ENCODE results near the gene PNMA6F. TPM values are rescaled to one million over a fixed set of nuclear protein-coding genes. Genes with fewer than 3 reads are reported as not detected.
"Not testable (repeated sequence)": the region's sequence is repeated elsewhere in the genome, so short reads cannot be mapped to it uniquely, and the experiment has no call there.

Gene PNMA6F
- total and polyA plus RNA-seq, 7 donors: not detected

DNA sequence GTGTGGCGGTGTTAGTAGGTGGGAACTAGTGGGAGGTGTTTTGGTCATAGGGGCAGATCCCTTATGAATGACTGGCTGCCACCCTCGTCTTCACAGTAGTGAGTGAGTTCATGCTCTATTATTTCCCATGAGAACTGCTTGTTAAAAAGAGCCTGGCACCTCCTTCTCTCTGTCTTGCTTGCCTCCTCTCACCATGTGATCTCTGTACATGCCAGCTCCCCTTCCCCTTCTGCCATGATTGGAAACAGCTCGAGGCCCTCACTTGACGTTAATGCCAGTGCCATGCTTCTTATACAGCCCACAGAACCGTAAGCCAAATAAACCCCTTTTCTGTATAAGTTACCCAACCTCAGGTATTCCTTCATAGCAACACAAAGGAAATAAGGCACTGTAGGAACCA is 21.7 kb downstream of the PNMA6F start:
- H3K27me3 ChIP-seq (ENCODE audit: insufficient read depth in 3 of 3, low read length in 2 of 3): peaks cover 0 to 24% (median 0%) of the 10 kb centered on the region in 3 donors
- intact Hi-C loops (cut with DNase I): no loop called here

DNA sequence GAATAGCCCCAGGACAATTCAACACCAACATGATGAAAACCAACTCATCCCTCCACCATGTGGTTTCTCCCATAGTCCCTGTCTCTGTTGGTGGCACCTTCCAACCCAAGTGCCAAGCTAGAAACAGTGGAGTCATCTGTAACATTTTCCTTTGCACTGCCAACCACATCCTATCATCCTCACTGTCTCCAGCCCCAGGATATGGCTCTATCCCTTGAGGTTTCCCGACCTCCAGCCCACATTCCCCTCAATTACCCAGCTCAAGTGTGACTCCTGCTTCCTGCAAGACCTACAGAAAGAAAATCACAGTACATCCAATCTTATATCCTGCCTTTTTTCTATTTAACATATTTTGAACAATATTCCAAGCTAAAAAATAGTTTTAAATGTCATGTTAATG is 24.2 kb downstream of the PNMA6F start:
- no peaks in the 10 kb centered on the region for H3K36me3 ChIP-seq (ENCODE audit: insufficient read depth in 1 of 2, low read depth in 1 of 2)
- no peak for ATAC-seq
- peaks cover 0 to 24% (median 0%) of the 10 kb centered on the region in 3 donors for H3K27me3 ChIP-seq (ENCODE audit: insufficient read depth in 3 of 3, low read length in 2 of 3)
- H3K27ac ChIP-seq: no peak overlapping the region
- no peak for DNase-seq
- H3K4me1 ChIP-seq: no peaks in the 10 kb centered on the region
- intact Hi-C loops (cut with DNase I): no loop called here
- peaks cover 4% of the 10 kb centered on the region for H3K9me3 ChIP-seq
- H3K4me3 ChIP-seq: no peak overlapping the region
- TF ChIP-seq, protein P1, sequence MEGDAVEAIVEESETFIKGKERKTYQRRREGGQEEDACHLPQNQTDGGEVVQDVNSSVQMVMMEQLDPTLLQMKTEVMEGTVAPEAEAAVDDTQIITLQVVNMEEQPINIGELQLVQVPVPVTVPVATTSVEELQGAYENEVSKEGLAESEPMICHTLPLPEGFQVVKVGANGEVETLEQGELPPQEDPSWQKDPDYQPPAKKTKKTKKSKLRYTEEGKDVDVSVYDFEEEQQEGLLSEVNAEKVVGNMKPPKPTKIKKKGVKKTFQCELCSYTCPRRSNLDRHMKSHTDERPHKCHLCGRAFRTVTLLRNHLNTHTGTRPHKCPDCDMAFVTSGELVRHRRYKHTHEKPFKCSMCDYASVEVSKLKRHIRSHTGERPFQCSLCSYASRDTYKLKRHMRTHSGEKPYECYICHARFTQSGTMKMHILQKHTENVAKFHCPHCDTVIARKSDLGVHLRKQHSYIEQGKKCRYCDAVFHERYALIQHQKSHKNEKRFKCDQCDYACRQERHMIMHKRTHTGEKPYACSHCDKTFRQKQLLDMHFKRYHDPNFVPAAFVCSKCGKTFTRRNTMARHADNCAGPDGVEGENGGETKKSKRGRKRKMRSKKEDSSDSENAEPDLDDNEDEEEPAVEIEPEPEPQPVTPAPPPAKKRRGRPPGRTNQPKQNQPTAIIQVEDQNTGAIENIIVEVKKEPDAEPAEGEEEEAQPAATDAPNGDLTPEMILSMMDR (IDR thresholded peaks at IDR 0.05): no peak
- WGBS, 3 donors: 32 to 64% (median 57%) methylated on average over 1 of the region's 1 CpG

More for the DNA sequence above, 21.7 kb downstream of the PNMA6F start:
- WGBS, 3 donors: 60 to 61% (median 60%) methylated on average over 5 of the region's 5 CpGs
- no peak for DNase-seq
- Histone ChIP-seq H3K4me3 (no peak overlapping the region), H3K27ac (no peak overlapping the region), H3K9me3 (peaks cover 4% of the 10 kb centered on the region), H3K4me1 (no peaks in the 10 kb centered on the region), H3K36me3 (ENCODE audit: insufficient read depth in 1 of 2, low read depth in 1 of 2) (no peaks in the 10 kb centered on the region)
- TF ChIP-seq, protein P1 (IDR thresholded peaks at IDR 0.05): no peak
- no peak for ATAC-seq

DNA sequence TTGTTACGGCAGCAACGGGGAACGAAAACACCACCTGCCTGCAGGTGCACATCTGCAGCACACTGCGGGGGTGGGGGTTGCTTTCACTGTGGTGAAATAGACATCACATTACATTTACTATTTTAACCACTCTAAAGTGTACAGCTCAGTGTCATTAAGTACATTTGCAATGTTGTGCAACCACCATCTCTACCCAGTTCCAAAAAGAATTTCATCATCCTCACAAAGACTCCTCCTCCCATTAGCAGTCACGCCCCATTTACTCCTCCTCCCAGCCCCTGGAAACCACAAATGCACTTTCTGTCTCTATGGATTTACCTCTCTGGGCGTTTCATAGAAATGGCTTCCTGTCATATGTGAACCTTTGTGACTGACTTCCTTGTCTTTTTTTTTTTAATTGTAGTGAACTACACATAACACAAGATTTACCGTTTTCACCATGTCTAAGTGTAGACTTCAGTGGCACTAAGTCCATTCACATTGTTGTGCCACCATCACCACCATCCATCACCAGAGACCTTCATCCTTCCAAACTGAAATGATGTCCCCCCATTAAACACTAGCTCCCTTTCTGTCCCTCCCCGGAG is 28.0 kb downstream of the PNMA6F start:
- 64 to 73% (median 71%) methylated on average over 3 of the region's 8 CpGs for WGBS, 3 donors
- intact Hi-C loops (cut with DNase I); H3K4me3 ChIP-seq; H3K9me3 ChIP-seq; H3K4me1 ChIP-seq; H3K27ac ChIP-seq; DNase-seq; H3K36me3 ChIP-seq (ENCODE audit: insufficient read depth in 1 of 2, low read depth in 1 of 2): not testable (repeated sequence)
- peak in 2 of 4 donors; percentile 44 to 68 for ATAC-seq
- peaks cover 0 to 12% (median 0%) of the 10 kb centered on the region in 3 donors for H3K27me3 ChIP-seq (ENCODE audit: insufficient read depth in 3 of 3, low read length in 2 of 3)

DNA sequence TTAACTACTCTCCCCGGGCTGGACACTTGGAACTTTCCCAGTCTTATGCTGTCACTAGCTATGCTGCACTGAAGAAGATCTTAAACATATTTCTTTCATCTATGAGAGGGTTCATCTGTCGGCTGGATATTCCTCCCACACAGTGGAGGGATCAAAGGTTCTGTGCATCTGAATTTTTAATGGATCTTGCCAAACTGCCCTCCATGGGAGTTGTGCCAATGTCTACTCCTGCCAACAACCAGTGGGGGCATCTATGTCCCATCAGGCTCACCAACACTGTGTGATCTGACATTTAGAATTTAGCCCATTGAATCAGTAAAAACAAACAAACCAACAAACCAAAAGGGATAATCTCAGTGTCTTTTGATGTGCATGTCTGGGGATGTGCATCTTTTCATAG is 32.8 kb downstream of the PNMA6F start:
- DNase-seq; H3K27ac ChIP-seq; ATAC-seq; H3K9me3 ChIP-seq; H3K4me1 ChIP-seq; intact Hi-C loops (cut with DNase I); H3K27me3 ChIP-seq (ENCODE audit: insufficient read depth in 3 of 3, low read length in 2 of 3); H3K36me3 ChIP-seq (ENCODE audit: insufficient read depth in 1 of 2, low read depth in 1 of 2); H3K4me3 ChIP-seq: not testable (repeated sequence)
- WGBS, 3 donors: no CpG with 5 or more reads among the region's 2 CpGs

DNA sequence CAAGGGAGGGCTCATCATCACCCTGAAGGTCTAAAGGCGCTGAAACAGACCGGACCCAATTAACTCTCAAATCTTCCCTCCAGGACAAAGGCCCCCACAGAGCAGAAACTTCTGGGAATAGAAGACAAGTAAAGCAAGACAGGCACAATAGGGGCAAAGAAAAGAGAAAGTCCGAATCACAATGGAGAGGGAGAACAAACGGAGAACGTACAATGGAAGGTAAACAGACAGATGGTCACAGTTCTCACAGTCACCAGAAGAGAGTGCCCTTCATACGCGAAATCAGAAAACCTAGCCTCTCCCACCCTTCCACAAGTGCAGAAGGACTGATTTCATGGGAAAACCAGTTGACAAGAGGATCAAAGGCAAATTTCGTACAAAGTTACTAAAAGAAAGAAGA is 35.9 kb downstream of the PNMA6F start:
- no CpG with 5 or more reads among the region's 8 CpGs for WGBS, 3 donors
- H3K4me3 ChIP-seq; DNase-seq; ATAC-seq; intact Hi-C loops (cut with DNase I); H3K27ac ChIP-seq; H3K4me1 ChIP-seq; H3K27me3 ChIP-seq (ENCODE audit: insufficient read depth in 3 of 3, low read length in 2 of 3); H3K36me3 ChIP-seq (ENCODE audit: insufficient read depth in 1 of 2, low read depth in 1 of 2); H3K9me3 ChIP-seq: not testable (repeated sequence)

DNA sequence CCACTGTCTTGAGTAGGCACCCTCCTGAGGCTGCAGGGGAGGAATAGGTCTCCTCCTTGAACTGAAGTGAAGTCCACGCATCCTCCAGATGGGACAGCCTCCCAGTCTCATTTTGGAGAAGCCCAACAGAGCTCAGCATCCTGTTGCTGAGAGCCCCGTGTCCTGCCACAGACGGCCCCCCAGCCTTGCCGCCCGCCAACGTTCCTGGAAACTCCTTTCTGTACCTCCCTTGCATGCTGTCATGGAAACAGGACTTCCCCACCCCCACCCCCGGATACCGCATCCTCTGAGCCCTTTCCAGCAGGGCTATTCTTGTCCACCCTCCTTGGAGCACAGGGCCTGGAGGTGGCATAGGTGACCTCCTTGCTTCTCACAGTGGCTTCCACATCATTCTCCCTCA is 37.6 kb downstream of the PNMA6F start:
- H3K36me3 ChIP-seq (ENCODE audit: insufficient read depth in 1 of 2, low read depth in 1 of 2); H3K27ac ChIP-seq; intact Hi-C loops (cut with DNase I); H3K4me3 ChIP-seq; DNase-seq; H3K9me3 ChIP-seq; H3K4me1 ChIP-seq; H3K27me3 ChIP-seq (ENCODE audit: insufficient read depth in 3 of 3, low read length in 2 of 3); ATAC-seq: not testable (repeated sequence)
- no CpG with 5 or more reads among the region's 8 CpGs for WGBS, 3 donors

DNA sequence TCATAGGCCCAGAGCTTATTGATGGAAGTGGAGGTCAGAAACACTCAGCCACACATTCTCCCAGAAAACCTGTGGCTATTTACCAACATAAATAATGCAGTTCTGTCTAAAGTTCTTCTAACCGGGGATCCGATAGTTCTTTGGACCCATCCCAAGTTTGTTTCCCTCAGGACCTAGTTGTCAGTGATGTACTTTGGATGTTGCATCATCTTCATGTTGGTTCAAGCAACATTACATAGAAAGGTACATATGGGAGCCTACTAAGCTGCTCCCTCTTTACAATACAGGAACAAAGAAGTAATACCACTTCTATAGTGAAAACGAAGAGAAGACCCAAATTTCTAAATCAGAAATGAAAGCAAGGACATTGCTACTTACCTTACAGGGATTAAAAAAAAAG is 39.8 kb downstream of the PNMA6F start:
- WGBS, 3 donors: no CpG with 5 or more reads among the region's 3 CpGs
- not testable (repeated sequence) for H3K4me1 ChIP-seq; H3K27me3 ChIP-seq (ENCODE audit: insufficient read depth in 3 of 3, low read length in 2 of 3)

DNA sequence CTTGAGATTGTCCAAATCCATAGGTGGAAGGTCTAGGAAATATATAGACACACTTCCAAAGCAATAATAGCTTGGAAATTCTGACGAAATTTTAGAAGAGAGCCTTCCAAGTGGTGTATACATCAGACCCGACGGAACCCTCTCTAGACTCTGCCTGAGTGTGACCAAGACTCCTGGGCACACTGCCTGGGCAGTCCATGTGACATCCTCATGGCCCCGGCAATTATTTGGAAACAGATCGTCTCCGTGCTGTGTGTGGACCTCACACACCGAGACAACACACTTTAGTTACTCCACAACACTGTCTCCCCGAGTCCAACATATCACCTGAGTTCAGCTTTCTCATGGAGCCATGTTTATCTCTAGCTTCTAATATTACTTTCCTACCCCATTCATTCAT is 42.3 kb downstream of the PNMA6F start:
- H3K4me3 ChIP-seq; H3K27ac ChIP-seq; H3K9me3 ChIP-seq; H3K27me3 ChIP-seq (ENCODE audit: insufficient read depth in 3 of 3, low read length in 2 of 3); DNase-seq; intact Hi-C loops (cut with DNase I); ATAC-seq; H3K36me3 ChIP-seq (ENCODE audit: insufficient read depth in 1 of 2, low read depth in 1 of 2); H3K4me1 ChIP-seq: not testable (repeated sequence)
- no CpG with 5 or more reads among the region's 8 CpGs for whole genome bisulfite sequencing, 3 donors

More for the DNA sequence above, 39.8 kb downstream of the PNMA6F start:
- DNase-seq; H3K27ac ChIP-seq; ATAC-seq; H3K9me3 ChIP-seq; H3K36me3 ChIP-seq (ENCODE audit: insufficient read depth in 1 of 2, low read depth in 1 of 2); intact Hi-C loops (cut with DNase I); H3K4me3 ChIP-seq: not testable (repeated sequence)

DNA sequence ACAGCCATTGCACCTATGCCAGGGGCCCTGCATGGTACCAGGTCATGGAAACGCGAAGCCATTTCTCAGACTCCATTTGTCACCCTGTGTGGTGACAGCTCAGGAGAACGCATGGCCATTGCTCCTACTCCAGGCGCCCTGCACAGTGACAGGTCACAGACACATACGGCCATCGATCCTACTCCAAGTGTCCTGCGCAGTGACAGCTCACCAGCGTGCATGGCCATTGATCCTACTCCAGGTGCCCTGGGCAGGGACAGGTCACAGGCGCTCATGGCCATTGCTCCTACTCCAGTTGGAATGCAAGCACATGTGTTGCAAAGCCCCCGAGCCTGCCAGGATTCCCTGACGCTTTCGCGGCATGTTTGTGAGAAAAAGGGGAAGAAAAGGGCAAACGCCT is 45.5 kb downstream of the PNMA6F start:
- H3K36me3 ChIP-seq (ENCODE audit: insufficient read depth in 1 of 2, low read depth in 1 of 2); H3K27me3 ChIP-seq (ENCODE audit: insufficient read depth in 3 of 3, low read length in 2 of 3); H3K27ac ChIP-seq; H3K9me3 ChIP-seq; DNase-seq; ATAC-seq; H3K4me3 ChIP-seq; H3K4me1 ChIP-seq; intact Hi-C loops (cut with DNase I): not testable (repeated sequence)
- WGBS, 3 donors: 83 to 92% (median 84%) methylated on average over 4 to 8 of the region's 14 CpGs

DNA sequence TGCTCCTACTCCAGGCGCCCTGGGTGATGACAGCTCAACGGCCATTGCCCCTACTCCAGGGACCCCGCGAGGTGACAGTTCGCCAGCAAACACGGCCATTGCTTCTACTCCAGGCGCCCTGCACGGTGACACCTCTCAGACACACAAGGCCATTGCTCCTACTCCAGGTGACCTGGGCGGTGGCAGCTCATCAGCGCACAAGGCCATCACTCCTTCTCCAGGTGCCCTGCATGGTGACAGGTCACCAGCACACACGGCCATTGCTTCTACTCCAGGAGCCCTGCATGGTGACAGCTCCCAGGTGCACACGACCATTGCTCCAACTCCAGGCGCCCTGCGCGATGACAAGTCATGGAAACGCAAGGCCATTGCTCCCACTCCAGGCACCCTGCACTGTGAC is 46.1 kb downstream of the PNMA6F start:
- ATAC-seq; H3K27me3 ChIP-seq (ENCODE audit: insufficient read depth in 3 of 3, low read length in 2 of 3); H3K27ac ChIP-seq; H3K36me3 ChIP-seq (ENCODE audit: insufficient read depth in 1 of 2, low read depth in 1 of 2); H3K9me3 ChIP-seq; H3K4me3 ChIP-seq; intact Hi-C loops (cut with DNase I); H3K4me1 ChIP-seq; DNase-seq: not testable (repeated sequence)
- WGBS, 3 donors: 89 to 100% methylated on average over 1 to 3 of the region's 16 CpGs; no CpG with 5 or more reads in 1 of the 3 donors

All from psoas muscle (tissue), 8 donors.